ENCODE data around the gene E4F1.

Gene E4F1

GRCh38 chr16:2206780-2207433, 16.5 kb upstream of the E4F1 start:
- peak overlapping the region; percentile 90; the same call in 1 of the 2 replicates for H3K4me3 ChIP-seq
- H3K36me3 ChIP-seq (ENCODE audit: insufficient read depth, low read length): peaks cover 25% of the 10 kb centered on the region; the same call in 1 of the 2 replicates
- H3K9ac ChIP-seq (ENCODE audit: insufficient read length): no peak overlapping the region
- no peak for TF ChIP-seq POLR2AphosphoS5 (IDR thresholded peaks at IDR 0.05; ENCODE audit: borderline replicate concordance, low read depth, low read length)
- no peak for TF ChIP-seq EZH2 (IDR thresholded peaks at IDR 0.05)
- no peak for TF ChIP-seq FOXP2 (optimal IDR thresholded peaks at IDR 0.05; ENCODE audit: control extremely low read depth, extremely low read length, insufficient read depth)
- H3K27ac ChIP-seq: no peak overlapping the region
- DNase-seq (ENCODE audit: low read depth, low spot score): no peak
- H3K9me3 ChIP-seq (ENCODE audit: low read depth, low read length): no peaks in the 10 kb centered on the region

- Histone ChIP-seq H3K36me3 (ENCODE audit: insufficient read depth, low read length) (peaks cover 25% of the 10 kb centered on the region; the same call in 1 of the 2 replicates), H3K9ac (ENCODE audit: insufficient read length) (no peak overlapping the region), H3K27ac (no peak overlapping the region), H3K4me3 (no peak overlapping the region), H3K9me3 (ENCODE audit: low read depth, low read length) (no peaks in the 10 kb centered on the region)
- DNase-seq (ENCODE audit: low read depth, low spot score): no peak
- TF ChIP-seq EZH2 (IDR thresholded peaks at IDR 0.05) (no peak), FOXP2 (optimal IDR thresholded peaks at IDR 0.05; ENCODE audit: control extremely low read depth, extremely low read length, insufficient read depth) (no peak), POLR2AphosphoS5 (IDR thresholded peaks at IDR 0.05; ENCODE audit: borderline replicate concordance, low read depth, low read length) (no peak)
Observed at GRCh38 chr16:2207872-2208271, 15.5 kb upstream of the E4F1 start.

- Histone ChIP-seq H3K36me3 (ENCODE audit: insufficient read depth, low read length) (peaks cover 25% of the 10 kb centered on the region; the same call in 1 of the 2 replicates), H3K27ac (no peak overlapping the region), H3K4me3 (no peak overlapping the region), H3K9me3 (ENCODE audit: low read depth, low read length) (no peaks in the 10 kb centered on the region), H3K9ac (ENCODE audit: insufficient read length) (no peak overlapping the region)
- DNase-seq (ENCODE audit: low read depth, low spot score): no peak
- TF ChIP-seq FOXP2 (optimal IDR thresholded peaks at IDR 0.05; ENCODE audit: control extremely low read depth, extremely low read length, insufficient read depth): no peak
- no peak for TF ChIP-seq EZH2 (IDR thresholded peaks at IDR 0.05)
- no peak for TF ChIP-seq POLR2AphosphoS5 (IDR thresholded peaks at IDR 0.05; ENCODE audit: borderline replicate concordance, low read depth, low read length)
Observed at GRCh38 chr16:2208308-2208707, 15.1 kb upstream of the E4F1 start.

- H3K9ac ChIP-seq (ENCODE audit: insufficient read length): no peak overlapping the region
- H3K36me3 ChIP-seq (ENCODE audit: insufficient read depth, low read length): peaks cover 25% of the 10 kb centered on the region; the same call in 1 of the 2 replicates
- H3K27ac ChIP-seq: no peak overlapping the region
Observed at GRCh38 chr16:2208772-2209171, 14.6 kb upstream of the E4F1 start.

GRCh38 chr16:2209258-2210008, 14.0 kb upstream of the E4F1 start:
- H3K36me3 ChIP-seq (ENCODE audit: insufficient read depth, low read length): peaks cover 25% of the 10 kb centered on the region; the same call in 1 of the 2 replicates
- no peak overlapping the region for H3K4me3 ChIP-seq
- no peak overlapping the region for H3K9ac ChIP-seq (ENCODE audit: insufficient read length)
- no peak overlapping the region for H3K27ac ChIP-seq
- no peak for TF ChIP-seq POLR2AphosphoS5 (IDR thresholded peaks at IDR 0.05; ENCODE audit: borderline replicate concordance, low read depth, low read length)
- TF ChIP-seq FOXP2 (optimal IDR thresholded peaks at IDR 0.05; ENCODE audit: control extremely low read depth, extremely low read length, insufficient read depth): no peak
- no peak for TF ChIP-seq EZH2 (IDR thresholded peaks at IDR 0.05)
- DNase-seq (ENCODE audit: low read depth, low spot score): no peak
- no peaks in the 10 kb centered on the region for H3K9me3 ChIP-seq (ENCODE audit: low read depth, low read length)

More at GRCh38 chr16:2208772-2209171, 14.6 kb upstream of the E4F1 start:
- TF ChIP-seq FOXP2 (optimal IDR thresholded peaks at IDR 0.05; ENCODE audit: control extremely low read depth, extremely low read length, insufficient read depth): no peak
- TF ChIP-seq EZH2 (IDR thresholded peaks at IDR 0.05): no peak
- TF ChIP-seq POLR2AphosphoS5 (IDR thresholded peaks at IDR 0.05; ENCODE audit: borderline replicate concordance, low read depth, low read length): no peak
- no peak overlapping the region for H3K4me3 ChIP-seq
- DNase-seq (ENCODE audit: low read depth, low spot score): no peak
- no peaks in the 10 kb centered on the region for H3K9me3 ChIP-seq (ENCODE audit: low read depth, low read length)

- DNase-seq (ENCODE audit: low read depth, low spot score): no peak
- Histone ChIP-seq H3K9ac (ENCODE audit: insufficient read length) (no peak overlapping the region), H3K27ac (no peak overlapping the region), H3K4me3 (no peak overlapping the region), H3K9me3 (ENCODE audit: low read depth, low read length) (no peaks in the 10 kb centered on the region), H3K36me3 (ENCODE audit: insufficient read depth, low read length) (peaks cover 25% of the 10 kb centered on the region; the same call in 1 of the 2 replicates)
- TF ChIP-seq POLR2AphosphoS5 (IDR thresholded peaks at IDR 0.05; ENCODE audit: borderline replicate concordance, low read depth, low read length) (no peak), EZH2 (IDR thresholded peaks at IDR 0.05) (no peak), FOXP2 (optimal IDR thresholded peaks at IDR 0.05; ENCODE audit: control extremely low read depth, extremely low read length, insufficient read depth) (no peak)
Observed at GRCh38 chr16:2210009-2210332, 13.4 kb upstream of the E4F1 start.

GRCh38 chr16:2210386-2211365, 12.7 kb upstream of the E4F1 start, which contains the start of gene BRICD5:
BRICD5 (minus strand) TSS chr16:2210863; CDS start chr16:2210833, 30 bp downstream.
- no peak within 1 kb of the TSS for H3K9ac ChIP-seq (ENCODE audit: insufficient read length)
- peaks cover 25% of the 10 kb centered on the region; the same call in 1 of the 2 replicates for H3K36me3 ChIP-seq (ENCODE audit: insufficient read depth, low read length)

More at GRCh38 chr16:2210386-2211365, 12.7 kb upstream of the E4F1 start, which contains the start of gene BRICD5:
- H3K27ac ChIP-seq: no peak within 1 kb of the TSS
- H3K4me3 ChIP-seq: no peak within 1 kb of the TSS
- DNase-seq (ENCODE audit: low read depth, low spot score): no peak
- no peaks in the 10 kb centered on the region for H3K9me3 ChIP-seq (ENCODE audit: low read depth, low read length)
- TF ChIP-seq EZH2 (IDR thresholded peaks at IDR 0.05) (no peak), POLR2AphosphoS5 (IDR thresholded peaks at IDR 0.05; ENCODE audit: borderline replicate concordance, low read depth, low read length) (no peak), FOXP2 (optimal IDR thresholded peaks at IDR 0.05; ENCODE audit: control extremely low read depth, extremely low read length, insufficient read depth) (no peak)

Measured in SK-N-MC (cell line).